GM21723 (cell line): Measurements from ENCODE around the gene MRS2.

Source experiments
- ATAC-seq: cut with Tn5 transposase; IDR thresholded peaks from one replicate; pipeline ENCODE4 v1.9.1; 2021; ENCODE audit warnings: mild to moderate bottlenecking, moderate library complexity; ENCODE audit not compliant: unreplicated experiment

MRS2 gene

GRCh38 chr6:24469811-24470210 is 67.1 kb downstream of the MRS2 start:
- ATAC-seq, result no peak

- no peak for ATAC-seq
Observed at GRCh38 chr6:24472181-24472580, 69.4 kb downstream of the MRS2 start.
